ENCODE data around the gene CTSE. TPM values are rescaled to one million over a fixed set of nuclear protein-coding genes. Genes with fewer than 3 reads are reported as not detected.
"Not testable (repeated sequence)": the region's sequence is repeated elsewhere in the genome, so short reads cannot be mapped to it uniquely, and the experiment has no call there.

The CTSE gene
- total and polyA plus RNA-seq, 5 donors, result 0.18 TPM; not detected in 4

DNA sequence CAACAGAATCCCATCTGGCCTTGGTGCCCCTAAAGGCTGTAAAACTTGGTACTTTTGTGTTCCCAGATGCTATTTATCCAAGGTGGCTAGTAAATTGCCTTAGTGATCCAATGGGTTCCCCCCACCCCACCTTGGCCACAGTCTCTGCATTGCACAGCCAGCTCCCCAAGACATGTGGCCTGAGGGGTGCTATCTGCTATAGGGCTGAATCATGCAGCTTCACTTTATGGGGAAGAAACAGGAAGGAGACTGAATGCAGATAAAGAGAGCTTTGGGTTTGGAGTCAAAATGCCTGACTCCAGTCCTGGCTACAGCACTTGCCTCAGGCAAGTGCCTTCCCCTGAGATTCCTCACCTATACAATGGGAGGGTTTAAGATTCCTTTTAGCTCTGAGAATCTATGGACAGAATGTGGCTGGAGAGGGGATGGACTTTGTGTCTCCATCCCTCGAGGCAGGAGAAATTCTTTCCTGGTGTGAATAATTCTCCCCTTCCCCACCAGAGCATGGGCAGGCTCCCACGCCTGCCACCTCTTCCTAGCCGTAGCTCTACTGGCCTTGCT, 35.7 kb upstream of the CTSE start:
- Histone ChIP-seq H3K27me3 (ENCODE audit: control insufficient read depth, insufficient read depth) (no peaks in the 10 kb centered on the region), H3K9me3 (ENCODE audit: control insufficient read depth, low read length) (no peaks in the 10 kb centered on the region), H3K27ac (ENCODE audit: low read length) (no peak overlapping the region), H3K4me3 (ENCODE audit: low read length) (no peak overlapping the region), H3K4me1 (ENCODE audit: control insufficient read depth, insufficient read depth, low read length) (no peaks in the 10 kb centered on the region)
- ATAC-seq (no peak), DNase-seq (no peak)
- 72% methylated on average over 3 of the region's 3 CpGs for WGBS
- intact Hi-C loops (cut with DNase I), result no loop called here

DNA sequence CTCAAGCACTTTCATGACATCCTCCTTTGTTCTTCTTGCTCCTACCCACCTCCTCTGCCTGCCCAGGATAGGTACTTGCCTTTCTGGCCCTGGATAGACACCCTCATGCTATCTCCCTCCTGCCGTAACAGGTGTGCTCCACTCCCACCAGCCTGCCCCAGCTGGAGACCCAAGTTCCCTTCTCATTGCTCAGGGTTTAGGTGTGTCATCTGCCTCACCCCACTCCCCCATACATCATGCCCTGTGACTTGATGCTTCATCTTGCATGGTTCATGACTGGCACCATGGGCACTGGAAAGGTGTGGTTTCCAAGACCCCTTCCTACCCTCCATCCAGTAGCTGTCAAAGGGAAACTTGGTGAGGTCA, 35.2 kb upstream of the CTSE start:
- intact Hi-C loops (cut with DNase I), result no loop called here

DNA sequence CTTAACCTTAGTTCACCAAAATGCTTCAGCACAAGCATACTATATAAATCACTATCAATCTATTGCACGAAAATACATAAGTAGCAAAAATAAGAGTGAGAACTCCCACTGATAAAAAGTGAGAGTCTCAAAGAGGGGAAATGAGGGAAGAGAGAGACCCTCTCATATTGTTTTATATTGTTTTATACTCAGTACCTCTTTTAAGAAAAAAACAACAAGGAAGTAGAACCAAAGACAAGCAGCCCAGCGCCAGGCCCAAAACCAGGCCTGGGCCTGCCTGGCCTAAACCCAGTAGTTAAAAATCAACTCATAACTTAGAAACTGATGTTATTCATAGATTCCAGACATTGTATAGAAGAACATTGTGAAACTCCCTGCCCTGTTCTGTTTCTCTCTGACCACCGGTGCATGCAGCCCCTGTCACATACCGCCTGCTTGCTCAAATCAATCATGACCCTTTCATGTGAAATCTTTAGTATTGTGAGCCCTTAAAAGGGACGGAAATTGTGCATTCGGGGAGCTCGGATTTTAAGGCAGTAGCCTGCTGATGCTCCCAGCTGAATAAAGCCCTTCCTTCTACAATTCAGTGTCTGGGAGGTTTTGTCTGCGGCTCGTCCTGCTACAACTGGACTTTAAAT, 34.7 kb upstream of the CTSE start:
- H3K4me3 ChIP-seq (ENCODE audit: low read length); H3K9me3 ChIP-seq (ENCODE audit: control insufficient read depth, low read length); H3K27ac ChIP-seq (ENCODE audit: low read length); ATAC-seq; DNase-seq; intact Hi-C loops (cut with DNase I); H3K4me1 ChIP-seq (ENCODE audit: control insufficient read depth, insufficient read depth, low read length); H3K27me3 ChIP-seq (ENCODE audit: control insufficient read depth, insufficient read depth): not testable (repeated sequence)
- 94% methylated on average over 6 of the region's 9 CpGs for WGBS

More for the DNA sequence above, 35.2 kb upstream of the CTSE start:
- no peaks in the 10 kb centered on the region for H3K4me1 ChIP-seq (ENCODE audit: control insufficient read depth, insufficient read depth, low read length)
- no peaks in the 10 kb centered on the region for H3K27me3 ChIP-seq (ENCODE audit: control insufficient read depth, insufficient read depth)
- 100% methylated on average over 1 of the region's 1 CpG for WGBS
- ATAC-seq, result no peak
- DNase-seq, result no peak
- no peak overlapping the region for H3K4me3 ChIP-seq (ENCODE audit: low read length)
- no peak overlapping the region for H3K27ac ChIP-seq (ENCODE audit: low read length)
- no peaks in the 10 kb centered on the region for H3K9me3 ChIP-seq (ENCODE audit: control insufficient read depth, low read length)

DNA sequence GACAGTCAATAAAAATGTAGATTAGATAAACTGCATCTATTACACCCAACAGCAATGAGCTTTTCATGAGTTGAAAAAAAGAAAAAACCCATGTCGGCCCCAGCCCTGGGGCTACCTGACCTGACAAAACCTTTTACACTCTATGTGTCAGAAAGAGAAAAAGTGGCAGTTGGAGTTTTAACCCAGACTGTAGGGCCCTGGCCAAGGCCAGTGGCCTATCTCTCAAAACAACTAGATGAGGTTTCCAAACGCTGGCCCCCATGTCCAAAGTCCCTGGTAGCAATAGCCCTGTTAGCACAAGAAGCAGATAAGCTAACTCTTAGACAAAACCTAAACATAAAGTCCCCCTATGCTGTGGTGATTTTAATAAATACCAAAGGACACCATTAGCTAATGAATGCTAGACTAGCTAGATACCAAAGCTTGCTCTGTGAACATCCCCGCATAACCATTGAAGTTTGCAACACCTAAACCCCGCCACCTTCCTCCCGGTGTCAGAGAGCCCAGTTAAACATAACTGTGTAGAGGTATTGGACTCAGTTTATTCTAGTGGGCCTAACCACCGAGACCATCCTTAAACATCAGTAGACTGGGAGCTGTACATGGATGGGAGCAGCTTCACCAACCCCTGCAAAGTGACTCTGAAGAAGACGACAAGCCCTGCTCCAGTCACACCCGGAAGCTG, 32.1 kb upstream of the CTSE start:
- ATAC-seq; H3K4me3 ChIP-seq (ENCODE audit: low read length); DNase-seq; H3K4me1 ChIP-seq (ENCODE audit: control insufficient read depth, insufficient read depth, low read length); intact Hi-C loops (cut with DNase I); H3K9me3 ChIP-seq (ENCODE audit: control insufficient read depth, low read length); H3K27ac ChIP-seq (ENCODE audit: low read length); H3K27me3 ChIP-seq (ENCODE audit: control insufficient read depth, insufficient read depth): not testable (repeated sequence)
- 89% methylated on average over 8 of the region's 8 CpGs for WGBS

DNA sequence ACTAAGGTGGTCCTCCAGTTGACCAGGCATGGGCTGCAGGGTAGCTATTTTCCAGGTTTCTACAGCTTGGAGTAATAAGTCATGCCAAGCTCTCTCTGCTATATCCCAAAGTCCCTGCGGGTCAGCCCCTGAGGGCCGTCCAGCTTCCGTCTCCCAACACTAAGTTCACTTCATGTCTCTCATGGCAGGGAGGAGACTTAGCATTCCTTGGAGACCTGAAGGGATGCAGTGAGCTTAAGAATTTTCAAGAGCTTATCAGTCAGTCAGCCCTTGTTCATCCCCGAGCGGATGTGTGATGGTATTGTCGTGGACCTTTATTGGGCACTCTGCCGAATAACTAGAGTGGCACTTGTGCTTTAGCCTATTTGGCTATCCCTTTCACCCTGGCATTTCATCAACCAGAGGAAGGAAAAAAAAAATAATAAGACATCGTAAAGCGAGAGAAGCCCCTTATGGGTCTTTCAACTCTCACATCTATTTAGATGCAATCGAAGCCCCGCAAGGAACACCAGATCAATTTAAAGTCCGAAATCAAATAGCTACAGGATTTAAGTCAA, 31.5 kb upstream of the CTSE start:
- H3K4me3 ChIP-seq (ENCODE audit: low read length); DNase-seq; ATAC-seq; H3K27me3 ChIP-seq (ENCODE audit: control insufficient read depth, insufficient read depth); H3K27ac ChIP-seq (ENCODE audit: low read length); intact Hi-C loops (cut with DNase I); H3K4me1 ChIP-seq (ENCODE audit: control insufficient read depth, insufficient read depth, low read length); H3K9me3 ChIP-seq (ENCODE audit: control insufficient read depth, low read length): not testable (repeated sequence)
- 85% methylated on average over 12 of the region's 12 CpGs for WGBS

DNA sequence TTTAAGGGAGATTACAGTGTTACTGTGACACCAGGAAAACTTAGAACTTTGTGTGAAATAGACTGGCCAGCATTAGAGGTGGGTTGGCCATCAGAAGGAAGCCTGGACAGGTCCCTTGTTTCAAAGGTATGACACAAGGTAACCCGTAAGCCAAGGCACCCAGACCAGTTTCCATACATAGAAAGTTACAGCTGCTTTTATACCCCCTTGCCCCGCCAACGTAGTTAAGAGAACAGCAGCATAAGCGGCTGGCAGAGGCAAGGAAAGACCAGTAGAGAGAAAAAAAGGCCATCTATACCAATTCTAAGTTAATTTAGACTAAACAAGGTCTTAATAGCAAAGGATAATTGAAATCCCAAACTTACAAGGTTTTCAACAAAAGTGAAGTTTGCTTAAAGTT, 29.9 kb upstream of the CTSE start:
- H3K27ac ChIP-seq (ENCODE audit: low read length); H3K4me3 ChIP-seq (ENCODE audit: low read length); ATAC-seq; intact Hi-C loops (cut with DNase I); DNase-seq; H3K27me3 ChIP-seq (ENCODE audit: control insufficient read depth, insufficient read depth); H3K9me3 ChIP-seq (ENCODE audit: control insufficient read depth, low read length); H3K4me1 ChIP-seq (ENCODE audit: control insufficient read depth, insufficient read depth, low read length): not testable (repeated sequence)
- 99% methylated on average over 4 of the region's 4 CpGs for WGBS

DNA sequence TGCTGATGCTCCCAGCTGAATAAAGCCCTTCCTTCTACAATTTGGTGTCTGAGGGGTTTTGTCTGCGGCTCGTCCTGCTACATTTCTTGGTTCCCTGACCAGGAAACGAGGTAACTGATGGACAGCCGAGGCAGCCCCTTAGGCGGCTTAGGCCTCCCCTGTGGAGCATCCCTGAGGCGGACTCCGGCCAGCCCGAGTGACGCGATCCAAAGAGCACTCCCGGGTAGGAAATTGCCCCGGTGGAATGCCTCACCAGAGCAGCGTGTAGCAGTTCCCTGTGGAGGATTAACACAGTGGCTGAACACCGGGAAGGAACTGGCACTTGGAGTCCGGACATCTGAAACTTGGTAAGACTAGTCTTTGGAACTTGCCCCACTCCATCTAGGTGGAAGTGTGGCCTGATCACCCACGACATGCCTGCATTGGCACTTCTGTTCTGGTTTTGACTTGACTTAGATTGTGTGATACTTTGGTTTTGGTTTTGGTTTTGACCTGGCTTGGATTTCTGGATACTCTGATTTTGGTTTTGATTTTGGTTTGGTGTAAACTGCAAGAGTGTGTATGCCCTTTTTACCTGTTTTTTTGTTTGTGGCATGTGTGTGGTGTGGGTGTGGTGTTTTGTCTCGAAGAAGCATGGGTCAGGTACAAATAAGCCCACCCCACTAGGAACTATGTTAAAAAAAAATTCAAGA, 29.4 kb upstream of the CTSE start, which contains the start of gene RHEX:
Gene RHEX (plus strand): TSS at position 255 of the 692 bp plus-strand sequence. CDS start 44,656 bp downstream, outside the sequence.
- H3K4me1 ChIP-seq (ENCODE audit: control insufficient read depth, insufficient read depth, low read length); intact Hi-C loops (cut with DNase I); H3K9me3 ChIP-seq (ENCODE audit: control insufficient read depth, low read length); H3K27me3 ChIP-seq (ENCODE audit: control insufficient read depth, insufficient read depth); H3K4me3 ChIP-seq (ENCODE audit: low read length); H3K27ac ChIP-seq (ENCODE audit: low read length): not testable (repeated sequence)
- WGBS, result 93% methylated on average over 17 of the region's 17 CpGs
- ATAC-seq, result peak in 1 of 2 donors; percentile 64
- DNase-seq, result peak in 1 of 3 donors; percentile 50

DNA sequence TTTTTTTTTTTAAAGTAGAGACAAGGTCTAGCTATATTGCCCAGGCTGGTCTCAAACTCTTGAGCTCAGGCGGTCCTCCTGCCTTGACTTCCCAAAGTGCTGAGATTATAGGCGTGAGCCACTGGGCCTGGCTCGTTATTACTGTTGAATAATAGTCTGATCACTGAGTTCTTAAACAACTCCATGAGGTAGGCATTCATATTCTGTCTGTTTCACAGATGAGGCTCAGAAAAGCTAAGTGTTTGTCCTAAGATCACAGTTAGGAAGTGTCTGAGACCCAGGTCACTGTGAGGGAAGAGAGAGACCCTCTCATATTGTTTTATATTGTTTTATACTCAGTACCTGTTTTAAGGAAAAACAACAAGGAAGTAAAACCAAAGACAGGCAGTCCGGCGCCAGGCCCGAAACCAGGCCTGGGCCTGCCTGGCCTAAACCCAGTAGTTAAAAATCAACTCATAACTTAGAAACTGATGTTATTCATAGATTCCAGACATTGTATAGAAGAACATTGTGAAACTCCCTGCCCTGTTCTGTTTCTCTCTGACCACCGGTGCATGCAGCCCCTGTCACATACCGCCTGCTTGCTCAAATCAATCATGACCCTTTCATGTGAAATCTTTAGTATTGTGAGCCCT, 28.7 kb upstream of the CTSE start:
- H3K4me3 ChIP-seq (ENCODE audit: low read length); H3K27ac ChIP-seq (ENCODE audit: low read length); intact Hi-C loops (cut with DNase I); DNase-seq; H3K4me1 ChIP-seq (ENCODE audit: control insufficient read depth, insufficient read depth, low read length); H3K9me3 ChIP-seq (ENCODE audit: control insufficient read depth, low read length); H3K27me3 ChIP-seq (ENCODE audit: control insufficient read depth, insufficient read depth); ATAC-seq: not testable (repeated sequence)
- 99% methylated on average over 6 of the region's 8 CpGs for WGBS

DNA sequence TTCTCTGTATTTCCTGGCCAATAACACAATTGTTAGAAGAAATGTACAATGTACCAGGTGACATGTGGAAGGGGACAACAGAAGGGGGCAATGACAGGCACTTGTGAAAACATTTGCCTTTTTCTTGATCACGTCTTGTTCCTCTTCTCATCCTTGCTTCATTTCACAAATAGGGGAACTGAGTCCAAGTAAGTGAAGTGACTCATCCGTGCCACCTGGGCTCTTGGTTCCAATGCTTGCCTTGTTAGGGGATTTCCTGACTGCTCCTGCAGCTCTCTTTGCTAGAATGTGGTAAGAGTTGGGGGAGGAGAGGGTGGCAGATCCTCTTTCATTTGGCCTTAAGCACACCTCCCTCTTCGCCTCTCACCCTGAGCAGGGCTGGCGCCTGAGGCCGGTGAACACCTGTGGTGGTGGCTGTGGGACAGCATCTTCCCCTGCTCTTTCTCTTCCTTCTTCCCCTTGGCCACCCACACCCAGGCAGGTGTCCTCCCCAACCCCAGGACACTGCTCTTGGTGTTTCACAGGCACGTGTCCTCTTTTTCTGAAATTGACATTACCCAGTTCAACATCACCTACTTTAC, 27.1 kb upstream of the CTSE start:
- H3K4me3 ChIP-seq (ENCODE audit: low read length), result no peak overlapping the region
- WGBS, result 80% methylated on average over 6 of the region's 6 CpGs
- H3K27me3 ChIP-seq (ENCODE audit: control insufficient read depth, insufficient read depth), result no peaks in the 10 kb centered on the region
- H3K4me1 ChIP-seq (ENCODE audit: control insufficient read depth, insufficient read depth, low read length), result peaks cover 2% of the 10 kb centered on the region
- H3K9me3 ChIP-seq (ENCODE audit: control insufficient read depth, low read length), result no peaks in the 10 kb centered on the region
- intact Hi-C loops (cut with DNase I), result no loop called here
- DNase-seq, result no peak
- no peak for ATAC-seq
- H3K27ac ChIP-seq (ENCODE audit: low read length), result no peak overlapping the region

DNA sequence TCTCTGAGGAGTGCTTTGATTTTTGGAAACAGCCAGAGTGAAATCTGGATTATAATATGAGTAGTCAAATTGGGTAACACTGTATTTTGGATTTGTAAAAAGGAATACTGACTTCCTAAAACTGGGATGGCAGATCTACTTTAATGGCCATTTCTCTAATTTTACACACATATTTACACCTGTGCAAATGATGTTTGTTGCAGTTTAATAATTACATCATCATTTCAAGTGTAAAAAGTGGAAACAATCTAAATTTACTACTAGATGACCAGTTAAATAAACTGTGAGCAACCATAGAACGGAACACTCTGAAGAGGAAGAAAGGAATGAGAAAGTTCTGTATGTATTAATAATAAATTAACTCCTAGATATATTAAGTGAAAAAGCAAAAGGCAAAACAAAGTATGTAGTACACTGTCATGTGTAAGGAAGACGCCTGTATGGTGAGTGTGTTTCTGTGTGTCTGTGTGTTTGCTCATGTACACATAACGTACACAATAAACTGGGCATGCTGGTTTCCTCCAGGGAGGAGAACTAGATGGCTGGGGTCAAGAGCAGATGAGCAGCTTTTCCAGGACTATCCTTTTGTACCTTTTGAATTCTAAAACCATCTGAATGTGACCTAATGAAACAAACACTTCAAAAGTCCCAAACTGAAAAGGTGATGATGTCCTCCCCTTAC, 26.4 kb upstream of the CTSE start:
- DNase-seq (no peak), ATAC-seq (no peak)
- intact Hi-C loops (cut with DNase I), result no loop called here
- no peak overlapping the region for H3K27ac ChIP-seq (ENCODE audit: low read length)
- H3K9me3 ChIP-seq (ENCODE audit: control insufficient read depth, low read length), result no peaks in the 10 kb centered on the region
- peaks cover 2% of the 10 kb centered on the region for H3K4me1 ChIP-seq (ENCODE audit: control insufficient read depth, insufficient read depth, low read length)
- 90% methylated on average over 3 of the region's 3 CpGs for WGBS
- H3K27me3 ChIP-seq (ENCODE audit: control insufficient read depth, insufficient read depth), result no peaks in the 10 kb centered on the region
- no peak overlapping the region for H3K4me3 ChIP-seq (ENCODE audit: low read length)
